Measurements from ENCODE around the gene ANXA2.
A peak's percentile ranks its signal among the peaks of the same experiment; 100 is the strongest.

Gene ANXA2

DNA sequence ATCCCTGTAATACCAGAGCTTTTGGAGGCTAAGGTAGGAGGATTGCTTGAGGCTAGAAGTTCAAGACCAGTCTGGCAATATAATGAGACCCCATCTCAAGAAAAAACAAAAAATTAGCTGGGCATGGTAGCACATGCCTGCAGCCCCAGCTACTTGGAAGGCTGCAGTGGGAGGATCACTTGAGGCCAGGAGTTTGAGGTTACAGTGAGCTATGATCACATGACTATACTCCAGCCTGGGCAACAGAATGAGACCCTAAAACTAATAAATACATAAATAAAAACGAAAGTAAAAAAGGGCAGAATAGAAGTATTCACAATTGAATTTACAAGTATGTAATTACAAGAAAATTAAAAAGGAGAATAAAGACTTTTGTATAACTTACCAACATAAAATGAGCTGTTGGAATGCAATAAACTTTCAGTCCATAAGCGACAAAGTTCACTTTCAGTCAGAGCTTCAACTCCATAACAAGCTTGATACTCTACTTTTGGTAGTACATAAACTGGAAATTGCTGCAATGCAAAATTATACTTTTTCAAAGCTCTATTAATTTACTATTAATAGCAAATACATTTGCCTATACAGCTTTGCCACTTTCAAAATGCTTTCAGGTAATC, 44.4 kb upstream of the ANXA2 start:
- peak; percentile 14; the same call in 1 of the 3 replicates for ATAC-seq
- TF ChIP-seq ESRRG (CRISPR knock-in tag; IDR thresholded peaks at IDR 0.05) = no peak
- no peak for TF ChIP-seq TOX (CRISPR knock-in tag; IDR thresholded peaks at IDR 0.05; ENCODE audit: borderline replicate concordance)
- no peak for TF ChIP-seq RARB (CRISPR knock-in tag; IDR thresholded peaks at IDR 0.05)
- TF ChIP-seq, protein P1, sequence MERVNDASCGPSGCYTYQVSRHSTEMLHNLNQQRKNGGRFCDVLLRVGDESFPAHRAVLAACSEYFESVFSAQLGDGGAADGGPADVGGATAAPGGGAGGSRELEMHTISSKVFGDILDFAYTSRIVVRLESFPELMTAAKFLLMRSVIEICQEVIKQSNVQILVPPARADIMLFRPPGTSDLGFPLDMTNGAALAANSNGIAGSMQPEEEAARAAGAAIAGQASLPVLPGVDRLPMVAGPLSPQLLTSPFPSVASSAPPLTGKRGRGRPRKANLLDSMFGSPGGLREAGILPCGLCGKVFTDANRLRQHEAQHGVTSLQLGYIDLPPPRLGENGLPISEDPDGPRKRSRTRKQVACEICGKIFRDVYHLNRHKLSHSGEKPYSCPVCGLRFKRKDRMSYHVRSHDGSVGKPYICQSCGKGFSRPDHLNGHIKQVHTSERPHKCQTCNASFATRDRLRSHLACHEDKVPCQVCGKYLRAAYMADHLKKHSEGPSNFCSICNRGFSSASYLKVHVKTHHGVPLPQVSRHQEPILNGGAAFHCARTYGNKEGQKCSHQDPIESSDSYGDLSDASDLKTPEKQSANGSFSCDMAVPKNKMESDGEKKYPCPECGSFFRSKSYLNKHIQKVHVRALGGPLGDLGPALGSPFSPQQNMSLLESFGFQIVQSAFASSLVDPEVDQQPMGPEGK (CRISPR knock-in tag; IDR thresholded peaks at IDR 0.05; ENCODE audit: borderline replicate concordance) = no peak
- TF ChIP-seq BACH2 (CRISPR knock-in tag; IDR thresholded peaks at IDR 0.05; ENCODE audit: borderline replicate concordance) = no peak
- no peak for TF ChIP-seq ZNF565 (CRISPR knock-in tag; conservative IDR thresholded peaks at IDR 0.05; ENCODE audit: low read depth)
- TF ChIP-seq TCF4 (CRISPR knock-in tag; IDR thresholded peaks at IDR 0.05; ENCODE audit: borderline replicate concordance) = no peak
- no peak for TF ChIP-seq ISL1 (CRISPR knock-in tag; IDR thresholded peaks at IDR 0.05)
- no peak for TF ChIP-seq CREB5 (CRISPR knock-in tag; IDR thresholded peaks at IDR 0.05; ENCODE audit: low read depth)
- TF ChIP-seq GLIS3 (CRISPR knock-in tag; IDR thresholded peaks at IDR 0.05) = no peak
- no peak for TF ChIP-seq CSDC2 (CRISPR knock-in tag; IDR thresholded peaks at IDR 0.05)
- TF ChIP-seq OSR1 (CRISPR knock-in tag; IDR thresholded peaks at IDR 0.05) = no peak
- TF ChIP-seq ZNF70 (CRISPR knock-in tag; IDR thresholded peaks at IDR 0.05) = no peak
- TF ChIP-seq ZC3H10 (CRISPR knock-in tag; IDR thresholded peaks at IDR 0.05) = no peak
- TF ChIP-seq ZFP3 (CRISPR knock-in tag; IDR thresholded peaks at IDR 0.05) = no peak
- TF ChIP-seq, protein P2, sequence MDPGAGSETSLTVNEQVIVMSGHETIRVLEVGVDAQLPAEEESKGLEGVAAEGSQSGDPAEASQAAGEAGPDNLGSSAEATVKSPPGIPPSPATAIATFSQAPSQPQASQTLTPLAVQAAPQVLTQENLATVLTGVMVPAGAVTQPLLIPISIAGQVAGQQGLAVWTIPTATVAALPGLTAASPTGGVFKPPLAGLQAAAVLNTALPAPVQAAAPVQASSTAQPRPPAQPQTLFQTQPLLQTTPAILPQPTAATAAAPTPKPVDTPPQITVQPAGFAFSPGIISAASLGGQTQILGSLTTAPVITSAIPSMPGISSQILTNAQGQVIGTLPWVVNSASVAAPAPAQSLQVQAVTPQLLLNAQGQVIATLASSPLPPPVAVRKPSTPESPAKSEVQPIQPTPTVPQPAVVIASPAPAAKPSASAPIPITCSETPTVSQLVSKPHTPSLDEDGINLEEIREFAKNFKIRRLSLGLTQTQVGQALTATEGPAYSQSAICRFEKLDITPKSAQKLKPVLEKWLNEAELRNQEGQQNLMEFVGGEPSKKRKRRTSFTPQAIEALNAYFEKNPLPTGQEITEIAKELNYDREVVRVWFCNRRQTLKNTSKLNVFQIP (CRISPR knock-in tag; IDR thresholded peaks at IDR 0.05; ENCODE audit: borderline replicate concordance, low read depth) = no peak
- TF ChIP-seq SNAI2 (CRISPR knock-in tag; IDR thresholded peaks at IDR 0.05) = no peak
- TF ChIP-seq, protein P3, sequence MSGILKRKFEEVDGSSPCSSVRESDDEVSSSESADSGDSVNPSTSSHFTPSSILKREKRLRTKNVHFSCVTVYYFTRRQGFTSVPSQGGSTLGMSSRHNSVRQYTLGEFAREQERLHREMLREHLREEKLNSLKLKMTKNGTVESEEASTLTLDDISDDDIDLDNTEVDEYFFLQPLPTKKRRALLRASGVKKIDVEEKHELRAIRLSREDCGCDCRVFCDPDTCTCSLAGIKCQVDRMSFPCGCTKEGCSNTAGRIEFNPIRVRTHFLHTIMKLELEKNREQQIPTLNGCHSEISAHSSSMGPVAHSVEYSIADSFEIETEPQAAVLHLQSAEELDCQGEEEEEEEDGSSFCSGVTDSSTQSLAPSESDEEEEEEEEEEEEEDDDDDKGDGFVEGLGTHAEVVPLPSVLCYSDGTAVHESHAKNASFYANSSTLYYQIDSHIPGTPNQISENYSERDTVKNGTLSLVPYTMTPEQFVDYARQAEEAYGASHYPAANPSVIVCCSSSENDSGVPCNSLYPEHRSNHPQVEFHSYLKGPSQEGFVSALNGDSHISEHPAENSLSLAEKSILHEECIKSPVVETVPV (CRISPR knock-in tag; IDR thresholded peaks at IDR 0.05) = no peak
- TF ChIP-seq TSHZ2 (CRISPR knock-in tag; IDR thresholded peaks at IDR 0.05) = no peak

DNA sequence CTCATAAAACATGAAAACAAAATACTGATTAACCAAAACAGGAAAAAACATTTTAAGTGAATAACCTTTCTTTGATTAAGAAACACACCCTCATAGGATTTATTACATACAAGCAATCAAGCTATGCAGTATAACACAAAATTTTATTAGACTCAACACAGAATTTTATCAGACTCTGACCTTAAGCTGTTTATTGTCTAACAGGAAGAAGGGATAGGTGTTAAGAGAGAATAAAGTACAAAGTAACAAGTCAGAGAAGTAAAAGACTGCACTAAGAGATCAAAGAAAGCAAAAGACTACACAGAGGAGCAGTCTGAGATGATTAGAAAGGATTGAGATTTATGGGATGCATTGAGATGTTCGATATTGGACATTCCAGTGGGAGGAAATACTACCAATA, 43.5 kb upstream of the ANXA2 start:
- TF ChIP-seq RARB (CRISPR knock-in tag; IDR thresholded peaks at IDR 0.05) (no peak), ZNF565 (CRISPR knock-in tag; conservative IDR thresholded peaks at IDR 0.05; ENCODE audit: low read depth) (no peak), OSR1 (CRISPR knock-in tag; IDR thresholded peaks at IDR 0.05) (no peak), ZC3H10 (CRISPR knock-in tag; IDR thresholded peaks at IDR 0.05) (no peak), CREB5 (CRISPR knock-in tag; IDR thresholded peaks at IDR 0.05; ENCODE audit: low read depth) (no peak), PPARA (CRISPR knock-in tag; IDR thresholded peaks at IDR 0.05; ENCODE audit: borderline replicate concordance) (no peak), ESRRG (CRISPR knock-in tag; IDR thresholded peaks at IDR 0.05) (no peak)
- TF ChIP-seq, protein P3 (CRISPR knock-in tag; IDR thresholded peaks at IDR 0.05) = no peak
- no peak for ATAC-seq

All from SK-N-SH treated with all-trans-retinoic acid at 6 μM for 48 hours (cell line).